ENCODE results near the gene IST1.
A peak's percentile ranks its signal among the peaks of the same experiment; 100 is the strongest.
"Not testable (repeated sequence)": the region's sequence is repeated elsewhere in the genome, so short reads cannot be mapped to it uniquely, and the experiment has no call there.

IST1 gene

DNA sequence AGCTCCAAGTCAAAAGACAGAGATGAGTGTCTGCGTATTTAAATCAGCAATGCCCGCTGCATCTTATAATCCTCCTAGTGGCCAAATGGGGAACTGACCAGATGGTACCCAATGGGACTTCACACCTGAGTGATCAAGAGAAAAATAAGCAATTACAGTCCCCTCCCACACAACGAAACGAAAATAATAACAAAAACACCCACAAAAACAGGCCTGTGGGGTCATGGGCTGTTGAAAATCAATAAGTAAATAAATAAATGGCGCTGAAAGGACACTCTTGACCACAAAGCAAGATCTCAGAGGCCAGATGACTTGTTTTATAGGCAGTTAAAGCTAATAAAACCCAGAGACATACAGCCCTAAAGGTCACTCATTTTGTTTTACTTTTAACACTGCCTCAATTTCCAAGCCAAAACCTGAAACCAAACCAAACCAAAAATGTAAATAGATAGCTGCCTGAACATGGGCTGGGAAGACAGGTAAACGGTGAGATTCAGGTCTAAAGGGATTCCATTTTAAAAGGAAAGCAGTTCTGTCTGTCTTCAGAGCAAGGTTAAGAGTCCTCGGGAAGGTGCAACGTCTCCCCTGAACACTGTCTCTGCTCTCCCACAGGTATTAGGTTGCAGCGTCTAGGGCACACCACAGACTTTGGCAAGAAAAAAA, 12.7 kb upstream of the IST1 start:
- peak; percentile 41 for DNase-seq

DNA sequence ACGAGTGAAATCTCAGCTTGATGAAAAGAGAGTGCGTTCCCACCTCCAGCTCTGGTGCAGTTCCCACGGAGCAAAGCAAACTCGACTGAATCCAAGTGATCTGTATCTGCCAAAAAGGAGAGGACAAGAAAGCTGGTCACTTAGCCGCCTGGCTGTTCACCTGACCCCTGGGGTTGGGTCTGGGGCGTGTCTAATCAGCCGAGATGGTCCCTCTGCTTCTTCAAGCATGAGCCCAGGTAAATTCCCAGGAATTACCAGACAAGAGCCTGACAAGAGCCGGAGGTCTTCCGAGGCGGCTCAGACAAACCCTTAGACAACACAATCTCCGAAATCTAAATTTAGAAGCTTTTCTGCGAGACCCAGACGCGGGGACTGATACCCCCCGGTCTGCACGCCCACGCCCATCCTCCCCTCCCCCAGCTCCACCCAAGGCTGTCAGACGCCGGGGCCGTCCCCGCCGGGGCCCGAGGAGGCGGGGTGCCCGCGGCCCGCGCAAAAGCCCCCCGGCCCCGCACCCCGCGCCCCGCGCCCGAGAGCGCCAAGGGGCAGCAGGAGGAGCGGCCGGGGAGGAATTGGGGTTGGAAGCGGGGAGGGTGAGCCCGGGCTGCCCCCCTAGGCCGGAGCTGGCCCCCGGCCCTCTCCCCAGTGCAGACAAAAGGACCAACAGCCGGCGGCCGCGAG, 12.0 kb upstream of the IST1 start:
- no peak for DNase-seq

DNA sequence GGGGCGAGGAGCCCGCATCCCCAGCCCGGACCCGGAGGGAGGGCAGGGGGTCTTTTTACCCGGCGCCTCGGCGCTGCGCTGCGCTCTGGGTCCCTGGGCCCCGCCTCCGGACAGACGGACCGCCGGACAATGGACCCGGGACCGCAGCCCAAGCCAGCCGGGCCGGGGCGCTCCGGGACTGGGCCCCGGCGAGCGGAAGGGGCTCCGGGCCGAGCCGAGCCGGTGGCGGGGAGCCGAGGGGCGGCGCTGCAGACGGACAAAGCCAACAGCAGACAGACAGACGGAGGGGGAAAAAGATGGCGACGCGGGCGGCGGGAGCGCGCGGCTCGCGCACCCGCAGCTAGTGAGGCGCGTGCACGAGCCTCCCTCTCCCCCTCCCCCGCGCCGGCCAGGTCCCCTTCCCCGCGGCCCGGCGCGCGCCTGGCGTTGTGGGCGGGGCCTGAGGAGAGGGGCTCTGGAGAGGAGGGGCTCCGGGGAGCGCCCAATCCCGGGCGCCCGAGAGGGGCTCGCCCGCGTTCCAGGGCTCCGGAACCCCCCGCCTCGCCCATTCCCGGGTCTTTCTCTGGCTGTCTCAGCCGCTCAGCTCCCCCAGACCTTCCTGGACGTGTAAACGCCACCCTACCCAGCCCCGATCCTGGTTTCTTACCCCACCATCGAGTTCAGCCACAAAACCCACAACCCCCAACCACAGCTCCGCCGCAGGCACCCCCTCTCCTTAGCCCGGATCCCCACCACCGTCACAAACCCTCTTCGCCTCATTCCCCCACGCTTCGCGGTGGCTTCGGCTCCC, 11.3 kb upstream of the IST1 start, which contains the start of gene ZNF821:
Gene ZNF821 (minus strand): TSS at position 334 of the 790 bp plus-strand sequence. CDS start 4,236 bp downstream, outside the sequence.
- peak; percentile 78 for DNase-seq

- no peak for DNase-seq
Measured at GRCh38 chr16:71885261-71885650, 10.1 kb upstream of the IST1 start.

GRCh38 chr16:71889147-71889546, 6.2 kb upstream of the IST1 start:
- no peak for DNase-seq

DNA sequence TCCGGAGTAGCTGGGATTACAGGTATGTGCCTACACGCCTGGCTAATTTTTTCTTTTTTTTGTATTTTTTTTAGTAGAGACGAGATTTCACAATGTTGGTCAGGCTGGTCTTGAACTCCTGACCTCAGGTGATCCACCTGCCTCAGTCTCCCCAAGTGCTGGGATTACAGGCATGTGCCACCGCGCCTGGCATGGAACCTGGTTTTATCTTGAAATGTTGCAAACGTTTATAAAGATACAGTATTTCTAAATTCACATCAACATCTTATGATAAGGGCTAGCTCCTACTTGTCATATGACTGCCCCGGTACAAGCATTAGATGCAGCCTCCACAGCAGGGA, 1.5 kb upstream of the IST1 start:
- no peak for DNase-seq

DNA sequence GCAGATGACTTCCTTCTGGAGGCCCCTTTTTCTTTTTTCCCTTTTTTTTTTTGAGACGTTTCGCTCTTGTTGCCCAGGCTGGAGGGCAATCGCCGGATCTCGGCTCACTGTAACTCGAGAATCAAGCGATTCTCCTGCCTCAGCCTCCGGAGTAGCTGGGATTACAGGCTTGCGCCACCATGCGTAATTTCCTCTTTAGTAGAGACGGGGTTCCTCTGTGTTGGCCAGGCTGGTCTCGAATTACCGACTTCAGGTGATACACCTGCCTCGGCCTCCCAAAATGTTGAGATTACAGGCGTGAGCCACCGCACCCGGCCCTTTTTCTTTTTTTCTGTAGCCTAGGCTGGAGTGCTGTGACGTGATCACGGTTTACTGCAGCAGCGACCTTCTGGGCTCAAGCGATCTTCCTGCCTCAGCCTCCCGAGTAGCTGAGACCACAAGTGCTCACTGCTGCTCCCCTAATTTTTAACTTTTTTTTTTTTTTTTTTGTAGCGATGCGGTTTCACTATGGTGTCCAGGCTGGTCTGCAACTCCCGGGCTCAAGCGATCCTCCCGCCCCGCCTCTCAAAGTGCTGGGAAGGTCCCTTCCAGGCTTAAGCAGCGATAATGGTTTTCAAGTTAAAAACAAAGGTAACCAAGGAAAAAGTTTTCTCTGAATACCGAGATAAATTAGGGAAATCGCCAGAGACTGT, 956 bp upstream of the IST1 start:
- no peak for DNase-seq

- no peak for DNase-seq
Measured at GRCh38 chr16:71895679-71896365, 491 bp downstream of the IST1 start.

DNA sequence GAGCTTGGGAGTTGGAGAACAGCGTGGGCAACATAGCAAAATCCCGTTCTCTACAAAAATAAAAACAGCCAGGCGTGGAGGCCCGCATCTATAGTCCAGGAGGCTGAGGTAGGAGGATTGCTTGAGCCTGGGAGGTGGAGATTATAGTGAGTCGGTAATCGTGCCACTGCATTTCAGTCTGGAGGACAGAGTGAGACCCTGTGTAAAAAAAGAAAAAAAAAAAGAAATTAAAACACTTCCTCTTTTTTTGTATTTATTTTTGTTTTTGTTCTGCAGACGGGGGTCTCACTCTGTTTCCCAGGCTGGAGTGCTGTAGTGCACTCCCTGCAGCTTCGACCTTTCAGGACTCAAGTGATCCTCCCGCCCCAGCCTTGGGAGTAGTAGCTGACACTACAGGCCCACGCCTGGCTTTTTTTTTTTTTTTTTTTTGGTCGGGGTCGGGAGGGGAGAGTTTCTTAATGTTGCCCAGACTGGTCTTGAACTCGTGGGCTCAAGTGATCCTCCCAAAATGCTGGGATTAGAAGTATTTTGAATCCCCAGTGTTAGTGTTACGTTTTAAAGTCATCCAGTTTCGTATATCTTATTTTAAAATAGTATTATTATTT, 1.5 kb downstream of the IST1 start:
- no peak for DNase-seq

GRCh38 chr16:71899171-71899570, 3.8 kb downstream of the IST1 start:
- no peak for DNase-seq

GRCh38 chr16:71902656-71903365, 7.5 kb downstream of the IST1 start:
- DNase-seq, result no peak

DNA sequence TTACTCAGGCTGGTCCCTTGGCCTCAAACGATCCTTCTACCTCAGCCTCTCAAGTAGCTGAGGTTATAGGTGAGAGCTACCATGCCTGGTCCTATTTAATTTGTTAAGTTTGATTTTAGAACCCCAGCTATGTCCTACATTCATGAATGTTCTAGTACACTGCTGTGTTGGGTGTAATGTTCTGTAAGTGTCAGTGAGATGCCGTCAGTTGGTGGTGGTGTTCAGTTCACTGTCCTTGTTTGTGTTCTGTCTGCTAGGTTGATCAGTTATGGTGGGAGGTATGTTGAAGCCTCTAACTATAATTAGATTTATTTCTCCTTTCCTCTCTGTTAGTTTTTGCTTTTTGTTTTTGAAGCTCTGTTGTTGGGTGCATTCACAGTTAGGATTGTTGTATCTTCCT, 8.3 kb downstream of the IST1 start:
- DNase-seq, result no peak

DNA sequence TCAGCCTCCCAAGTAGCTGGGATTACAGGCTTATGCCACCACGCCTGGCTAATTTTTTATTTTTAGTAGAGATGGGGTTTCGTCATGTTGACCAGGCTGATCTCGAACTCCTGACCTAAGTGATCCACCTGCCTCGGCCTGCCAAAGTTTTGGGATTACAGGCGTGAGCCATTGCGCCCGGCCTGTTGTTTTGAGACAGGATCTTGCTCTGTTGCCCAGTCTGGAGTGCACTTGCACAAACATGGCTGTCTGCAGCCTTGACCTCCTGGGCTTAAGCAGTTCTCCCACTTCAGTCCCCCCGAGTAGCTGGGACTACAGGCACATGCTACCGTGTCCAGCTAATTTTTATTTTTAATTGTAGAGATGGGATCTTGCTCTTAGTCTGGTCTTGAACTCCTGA, 8.9 kb downstream of the IST1 start:
- no peak for DNase-seq

DNA sequence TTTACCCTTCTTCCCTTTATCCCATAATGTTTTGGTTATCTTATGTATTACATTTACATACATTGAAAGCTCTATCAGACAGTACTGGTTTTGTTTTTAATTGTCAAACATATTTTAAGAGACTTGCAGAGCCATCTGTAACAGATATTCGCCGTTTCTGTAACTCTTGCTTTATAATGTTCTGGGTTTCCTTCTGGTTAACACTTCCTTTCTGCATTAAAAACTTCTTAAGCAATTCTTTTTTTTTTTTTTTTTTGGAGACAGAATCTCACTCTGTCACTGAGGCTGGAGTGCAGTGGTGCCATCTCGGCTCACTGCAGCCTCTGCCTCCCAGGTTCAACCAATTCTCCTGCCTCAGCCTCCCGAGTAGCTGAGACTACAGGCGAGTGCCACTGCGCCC, 10.4 kb downstream of the IST1 start:
- DNase-seq, result not testable (repeated sequence)

- DNase-seq, result no peak
Measured at GRCh38 chr16:71911121-71911520, 15.8 kb downstream of the IST1 start.

DNA sequence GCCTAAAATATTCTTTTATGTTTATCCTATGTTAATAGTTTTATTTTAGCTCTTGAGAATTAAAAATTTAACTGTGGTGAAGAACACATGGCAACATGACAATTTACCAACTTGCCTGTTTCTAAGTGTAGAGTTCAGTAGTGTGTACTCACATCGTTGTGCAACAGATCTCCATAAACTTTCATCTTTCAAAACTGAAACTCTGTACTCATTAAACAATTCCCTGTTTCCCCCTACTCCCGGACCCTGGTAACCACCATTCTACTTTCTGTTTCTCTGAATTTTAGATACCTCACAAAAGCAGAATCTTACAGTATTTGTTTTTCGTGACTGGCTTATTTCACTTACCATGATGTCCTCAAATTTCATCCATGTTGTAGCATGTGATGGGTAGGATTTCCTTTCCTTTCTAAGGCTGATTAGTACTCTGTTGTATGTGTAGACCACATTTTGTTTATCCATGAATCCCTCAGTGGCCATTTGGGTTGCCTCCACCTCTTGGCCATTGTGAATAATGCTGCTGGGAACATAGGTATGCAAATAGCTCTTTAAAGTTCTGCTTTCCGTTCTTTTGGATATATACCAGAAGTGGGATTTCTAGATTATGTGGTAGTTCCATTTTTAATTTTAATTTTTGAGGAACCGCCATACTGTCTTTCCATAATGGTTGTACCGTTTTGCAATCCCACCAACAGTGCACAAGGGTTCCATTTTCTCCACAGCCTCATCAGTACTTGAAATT, 17.4 kb downstream of the IST1 start:
- no peak for DNase-seq

DNA sequence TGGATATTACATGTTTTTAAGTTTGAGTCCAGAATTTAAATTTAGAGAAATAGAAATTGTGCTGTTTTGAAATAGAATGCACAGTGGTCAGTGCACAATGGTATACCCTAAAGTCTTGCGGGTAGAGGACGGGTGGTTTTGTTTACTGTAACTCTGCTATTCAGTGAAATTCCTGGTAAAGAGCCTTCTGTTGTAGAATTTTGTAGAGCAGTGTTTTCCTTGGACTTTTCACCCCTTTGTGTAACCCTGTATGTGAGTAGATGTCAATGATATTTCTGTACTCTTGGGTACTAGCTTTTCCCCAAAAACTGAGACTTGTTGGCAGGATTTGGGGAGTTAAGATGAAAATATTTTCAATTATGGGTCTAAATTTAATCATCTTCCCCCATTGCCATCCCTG, 19.5 kb downstream of the IST1 start:
- no peak for DNase-seq

- DNase-seq, result no peak
Measured at GRCh38 chr16:71915350-71915749, 20.0 kb downstream of the IST1 start.

GRCh38 chr16:71916397-71916920, 21.1 kb downstream of the IST1 start:
- no peak for DNase-seq

DNA sequence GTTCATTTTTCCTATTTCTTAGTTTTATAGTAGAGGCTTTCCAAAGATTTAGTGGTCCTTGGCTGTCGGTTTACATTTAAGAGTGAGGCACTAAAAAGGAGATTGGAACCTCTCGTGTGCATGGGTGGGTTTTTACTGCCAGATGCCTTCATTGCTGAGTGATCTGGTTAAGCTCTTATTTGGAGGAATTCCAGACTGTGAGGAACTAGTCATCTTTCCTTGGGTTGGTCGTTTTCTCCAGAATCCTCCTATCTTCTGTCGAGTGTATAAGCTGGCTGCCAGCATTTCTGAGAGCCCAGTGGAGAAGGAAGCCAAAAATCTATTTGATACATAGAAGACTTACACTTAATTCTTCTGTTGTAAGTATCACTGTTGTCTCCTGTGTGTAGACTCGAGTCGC, 22.6 kb downstream of the IST1 start:
- DNase-seq, result no peak

DNA sequence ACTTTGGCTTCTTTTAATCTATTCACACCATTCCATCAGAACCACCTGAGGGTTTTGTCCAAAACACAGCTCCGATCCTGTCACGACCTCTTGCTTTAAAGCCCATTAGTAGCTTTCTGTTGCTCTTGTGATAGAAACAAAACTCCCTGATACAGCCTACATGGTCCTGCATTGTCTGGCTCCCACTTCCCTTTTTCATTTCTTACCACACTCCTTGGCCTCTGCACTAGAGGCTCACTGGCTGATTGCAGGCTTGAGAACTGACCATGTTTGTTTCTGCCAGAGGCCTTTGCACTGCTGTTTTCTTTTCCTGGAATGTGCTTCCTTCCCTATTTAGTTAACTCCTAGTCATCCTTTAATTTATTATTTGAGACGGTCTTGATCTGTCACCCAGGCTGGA, 23.7 kb downstream of the IST1 start:
- no peak for DNase-seq
